BLaER1 (cell line): ENCODE data around the gene ZFR.

Experiments
- H3K27ac ChIP-seq: shearing (Covaris generic); formaldehyde crosslinking; 2 replicates; pipeline ENCODE4 v1.8.1; 2022
- H3K27me3 ChIP-seq: shearing (Covaris generic); formaldehyde crosslinking; 2 replicates; pipeline ENCODE4 v1.8.1; 2022
- H3K36me3 ChIP-seq: shearing (Covaris generic); formaldehyde crosslinking; 2 replicates; pipeline ENCODE4 v1.8.1; 2022
- H3K4me1 ChIP-seq: shearing (Covaris generic); formaldehyde crosslinking; 2 replicates; pipeline ENCODE4 v1.8.1; 2022
- H3K4me2 ChIP-seq: shearing (Covaris generic); formaldehyde crosslinking; 2 replicates; pipeline ENCODE4 v1.8.1; 2022
- H3K4me3 ChIP-seq: shearing (Covaris generic); formaldehyde crosslinking; 2 replicates; pipeline ENCODE4 v1.8.1; 2022
- H3K9ac ChIP-seq: shearing (Covaris generic); formaldehyde crosslinking; 2 replicates; pipeline ENCODE4 v1.8.1; 2022
- H3K9me3 ChIP-seq: shearing (Covaris generic); formaldehyde crosslinking; 2 replicates; pipeline ENCODE4 v1.8.1; 2022
- H4K20me1 ChIP-seq: shearing (Covaris generic); formaldehyde crosslinking; 2 replicates; pipeline ENCODE4 v1.8.1; 2022
- Cebpa-rat ChIP-seq: shearing (Covaris generic); IDR thresholded peaks from 2 replicates; pipeline ENCODE4 v1.8.1; 2022

Gene ZFR

GRCh38 chr5:32352685-32353084 lies 91.9 kb downstream of the ZFR start:
- no peak for TF ChIP-seq Cebpa-rat
- H3K36me3 ChIP-seq = peaks cover 48% of the 10 kb centered on the region
- no peak overlapping the region for H3K9ac ChIP-seq
- H3K27me3 ChIP-seq = no peaks in the 10 kb centered on the region
- no peak overlapping the region for H3K4me2 ChIP-seq
- H4K20me1 ChIP-seq = no peaks in the 10 kb centered on the region
- H3K4me3 ChIP-seq = no peak overlapping the region
- peaks cover 33% of the 10 kb centered on the region for H3K9me3 ChIP-seq
- H3K27ac ChIP-seq = no peak overlapping the region
- H3K4me1 ChIP-seq = no peaks in the 10 kb centered on the region

GRCh38 chr5:32346869-32347268 lies 97.7 kb downstream of the ZFR start:
- no peak overlapping the region for H3K9ac ChIP-seq
- no peak overlapping the region for H3K4me2 ChIP-seq
- no peaks in the 10 kb centered on the region for H4K20me1 ChIP-seq
- H3K27ac ChIP-seq = no peak overlapping the region
- H3K9me3 ChIP-seq = peaks cover 78% of the 10 kb centered on the region
- peaks cover 7% of the 10 kb centered on the region; the same call in 1 of the 2 replicates for H3K36me3 ChIP-seq
- no peak overlapping the region for H3K4me3 ChIP-seq
- no peaks in the 10 kb centered on the region for H3K27me3 ChIP-seq
- TF ChIP-seq Cebpa-rat = no peak
- H3K4me1 ChIP-seq = no peaks in the 10 kb centered on the region

GRCh38 chr5:32343058-32343672 lies 101.4 kb downstream of the ZFR start:
- Histone ChIP-seq H3K36me3 (0 out of 2 replicates have a peak, but pooled peaks cover 4% of the 10 kb centered on the region), H3K4me3 (no peak overlapping the region), H4K20me1 (no peaks in the 10 kb centered on the region), H3K4me1 (no peaks in the 10 kb centered on the region), H3K27me3 (no peaks in the 10 kb centered on the region), H3K9ac (no peak overlapping the region), H3K9me3 (peaks cover 96% of the 10 kb centered on the region), H3K4me2 (no peak overlapping the region), H3K27ac (no peak overlapping the region)
- TF ChIP-seq Cebpa-rat = no peak

DNA sequence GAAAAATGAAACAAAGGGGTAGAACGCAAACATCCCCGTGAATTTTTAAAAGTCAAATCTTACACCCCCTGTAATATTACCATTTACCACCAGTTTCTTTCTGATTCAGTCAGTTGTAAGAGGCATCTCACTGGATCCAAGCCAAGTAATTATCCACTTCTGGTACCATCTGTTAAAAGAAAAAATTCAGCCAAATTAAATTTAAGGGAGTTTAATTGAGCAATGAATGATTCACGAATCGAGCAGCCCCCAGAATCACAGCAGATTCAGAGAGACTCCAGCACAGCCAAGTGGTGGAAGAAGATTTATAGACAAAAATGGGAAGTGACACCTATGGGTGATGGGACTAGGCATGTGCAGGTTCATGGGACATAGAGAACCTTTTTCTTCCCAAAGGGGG lies 101.9 kb downstream of the ZFR start:
- peaks cover 96% of the 10 kb centered on the region for H3K9me3 ChIP-seq
- no peak overlapping the region for H3K4me3 ChIP-seq
- no peak overlapping the region for H3K27ac ChIP-seq
- H4K20me1 ChIP-seq = no peaks in the 10 kb centered on the region
- H3K36me3 ChIP-seq = no peaks in the 10 kb centered on the region
- no peak for TF ChIP-seq Cebpa-rat
- no peak overlapping the region for H3K9ac ChIP-seq
- H3K27me3 ChIP-seq = no peaks in the 10 kb centered on the region
- H3K4me1 ChIP-seq = no peaks in the 10 kb centered on the region
- no peak overlapping the region for H3K4me2 ChIP-seq

DNA sequence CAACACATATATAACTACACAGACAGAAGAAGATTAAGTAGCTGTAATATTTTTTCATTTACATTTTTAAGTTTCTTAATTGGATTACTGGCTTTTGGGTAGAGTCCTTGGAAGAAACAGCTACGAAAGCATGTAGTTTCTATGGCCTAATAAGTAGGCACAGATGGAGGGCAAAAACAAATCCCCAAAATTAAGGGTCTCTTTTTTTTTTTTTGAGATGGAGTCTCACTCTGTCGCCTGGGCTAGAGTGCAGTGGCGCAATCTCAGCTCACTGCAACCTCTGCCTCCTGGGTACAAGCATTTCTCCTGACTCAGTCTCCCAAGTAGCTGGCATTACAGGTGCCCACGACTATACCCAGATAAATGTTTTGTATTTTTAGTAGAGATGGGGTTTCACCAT lies 104.7 kb downstream of the ZFR start:
- TF ChIP-seq Cebpa-rat = no peak
- Histone ChIP-seq H3K4me2 (no peak overlapping the region), H3K9me3 (peaks cover 86% of the 10 kb centered on the region), H3K27ac (no peak overlapping the region), H3K36me3 (no peaks in the 10 kb centered on the region), H3K4me1 (no peaks in the 10 kb centered on the region), H3K4me3 (0 out of 2 replicates have a peak overlapping the region, but pooled peaks have one; percentile 11), H3K27me3 (no peaks in the 10 kb centered on the region), H3K9ac (no peak overlapping the region), H4K20me1 (no peaks in the 10 kb centered on the region)

DNA sequence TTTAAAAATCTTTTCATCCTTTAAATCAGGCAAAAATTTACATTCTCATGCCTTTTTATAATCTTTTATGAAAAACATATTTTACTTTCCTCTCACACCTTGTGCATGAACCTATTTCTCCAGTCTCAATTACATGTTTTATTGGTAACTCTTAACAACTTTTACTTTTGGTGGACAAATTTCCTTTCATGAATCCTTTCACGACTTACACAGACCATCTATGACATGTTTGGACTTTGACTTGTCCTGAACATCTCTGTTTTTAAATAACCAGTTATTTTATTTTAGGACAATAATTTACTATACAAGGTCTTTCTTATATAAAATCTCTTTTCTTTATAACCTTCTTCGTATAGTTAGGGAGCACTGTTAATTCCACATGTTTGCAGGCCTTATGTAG lies 105.3 kb downstream of the ZFR start:
- TF ChIP-seq Cebpa-rat = no peak
- Histone ChIP-seq H3K36me3 (no peaks in the 10 kb centered on the region), H3K4me2 (no peak overlapping the region), H3K27me3 (no peaks in the 10 kb centered on the region), H3K4me3 (no peak overlapping the region), H4K20me1 (no peaks in the 10 kb centered on the region), H3K9me3 (peaks cover 84% of the 10 kb centered on the region), H3K4me1 (no peaks in the 10 kb centered on the region), H3K27ac (no peak overlapping the region), H3K9ac (no peak overlapping the region)

GRCh38 chr5:32332966-32333365 lies 111.6 kb downstream of the ZFR start:
- H3K27me3 ChIP-seq = no peaks in the 10 kb centered on the region
- no peak overlapping the region for H3K4me2 ChIP-seq
- TF ChIP-seq Cebpa-rat = no peak
- H3K4me3 ChIP-seq = no peak overlapping the region
- peaks cover 24% of the 10 kb centered on the region for H3K9me3 ChIP-seq
- H3K4me1 ChIP-seq = no peaks in the 10 kb centered on the region
- no peaks in the 10 kb centered on the region for H4K20me1 ChIP-seq
- no peaks in the 10 kb centered on the region for H3K36me3 ChIP-seq
- H3K27ac ChIP-seq = no peak overlapping the region
- H3K9ac ChIP-seq = no peak overlapping the region

GRCh38 chr5:32332361-32332760 lies 112.2 kb downstream of the ZFR start:
- no peak for TF ChIP-seq Cebpa-rat
- H3K9me3 ChIP-seq = peaks cover 18% of the 10 kb centered on the region; the same call in 1 of the 2 replicates
- no peak overlapping the region for H3K9ac ChIP-seq
- no peak overlapping the region for H3K4me3 ChIP-seq
- H3K27ac ChIP-seq = no peak overlapping the region
- H3K4me2 ChIP-seq = no peak overlapping the region
- H4K20me1 ChIP-seq = no peaks in the 10 kb centered on the region
- no peaks in the 10 kb centered on the region for H3K27me3 ChIP-seq
- no peaks in the 10 kb centered on the region for H3K36me3 ChIP-seq
- H3K4me1 ChIP-seq = no peaks in the 10 kb centered on the region

- Histone ChIP-seq H3K4me1 (no peaks in the 10 kb centered on the region), H3K27ac (no peak overlapping the region), H3K4me2 (no peak overlapping the region), H3K4me3 (no peak overlapping the region), H4K20me1 (no peaks in the 10 kb centered on the region), H3K9me3 (peaks cover 16% of the 10 kb centered on the region; the same call in 1 of the 2 replicates), H3K27me3 (no peaks in the 10 kb centered on the region), H3K36me3 (no peaks in the 10 kb centered on the region), H3K9ac (no peak overlapping the region)
- no peak for TF ChIP-seq Cebpa-rat
Measured at GRCh38 chr5:32331935-32332274, 112.6 kb downstream of the ZFR start.

- Histone ChIP-seq H3K27me3 (no peaks in the 10 kb centered on the region), H3K4me1 (no peaks in the 10 kb centered on the region), H3K27ac (no peak overlapping the region), H3K36me3 (no peaks in the 10 kb centered on the region), H4K20me1 (no peaks in the 10 kb centered on the region), H3K9me3 (peaks cover 11% of the 10 kb centered on the region; the same call in 1 of the 2 replicates), H3K4me2 (no peak overlapping the region), H3K4me3 (no peak overlapping the region), H3K9ac (no peak overlapping the region)
- no peak for TF ChIP-seq Cebpa-rat
Measured at GRCh38 chr5:32331217-32331934, 113.2 kb downstream of the ZFR start.
